Stomach (tissue), 4 donors: ENCODE results near the gene UBAC2.

Experiments used
- EP300 ChIP-seq: sonication (generic); formaldehyde crosslinking; IDR thresholded peaks from one replicate; pipeline ENCODE4 v1.6.1; 2017; ENCODE audit warnings: antibody characterized with exemption
- POLR2A ChIP-seq, 4 donors: fragments of 450-650 bp; IDR thresholded peaks; one replicate each; pipeline ENCODE4 v1.6.1; 2016; ENCODE audit warnings: antibody characterized with exemption in 4 of 4, control low read depth in 2 of 4, mild to moderate bottlenecking in 1 of 4, moderate library complexity in 1 of 4
- POLR2AphosphoS5 ChIP-seq, 3 donors: sonication (generic); formaldehyde crosslinking; IDR thresholded peaks; one replicate each; pipeline ENCODE4 v1.6.1; 2016; ENCODE audit warnings: antibody characterized with exemption in 3 of 3
- TF ChIP-seq, protein P1 (sequence below), 7 experiments: fragments of 450-650 bp in 4 of 7; fragments of 200-600 bp in 3 of 7; sonication (generic) in 3 of 7; IDR thresholded peaks; one replicate each; pipeline ENCODE4 v1.5.1; 2016 to 2019; ENCODE audit warnings: antibody characterized with exemption in 7 of 7, control low read depth in 2 of 7, mild to moderate bottlenecking in 1 of 7

DNA sequence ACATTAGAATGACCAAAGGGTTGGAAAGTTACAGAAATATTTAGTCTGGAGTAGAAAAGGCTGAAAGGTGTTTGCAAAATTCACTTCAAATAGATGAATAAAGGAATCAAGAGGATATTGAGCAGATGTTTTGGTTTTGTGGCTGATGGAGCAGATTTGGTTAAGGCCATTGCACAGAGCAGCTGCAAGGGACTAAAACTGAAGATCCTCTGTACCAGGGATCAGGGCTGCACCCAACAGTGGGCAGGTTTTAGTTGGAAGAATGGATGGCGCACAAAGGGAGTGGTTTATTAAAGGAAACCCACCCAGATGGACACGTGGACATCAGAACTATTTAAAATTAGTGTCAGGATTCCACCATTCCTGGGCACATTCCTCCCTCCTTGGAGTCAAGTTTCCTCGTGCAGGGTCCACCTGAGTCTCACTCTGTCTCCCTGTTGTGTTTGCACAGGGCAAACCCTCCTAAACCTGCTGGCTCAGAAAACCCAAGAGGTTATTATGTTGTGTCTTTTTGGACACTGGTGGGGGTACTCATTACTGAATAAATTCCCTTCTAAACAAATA, 9.2 kb upstream of the UBAC2 start:
- TF ChIP-seq, protein P1, sequence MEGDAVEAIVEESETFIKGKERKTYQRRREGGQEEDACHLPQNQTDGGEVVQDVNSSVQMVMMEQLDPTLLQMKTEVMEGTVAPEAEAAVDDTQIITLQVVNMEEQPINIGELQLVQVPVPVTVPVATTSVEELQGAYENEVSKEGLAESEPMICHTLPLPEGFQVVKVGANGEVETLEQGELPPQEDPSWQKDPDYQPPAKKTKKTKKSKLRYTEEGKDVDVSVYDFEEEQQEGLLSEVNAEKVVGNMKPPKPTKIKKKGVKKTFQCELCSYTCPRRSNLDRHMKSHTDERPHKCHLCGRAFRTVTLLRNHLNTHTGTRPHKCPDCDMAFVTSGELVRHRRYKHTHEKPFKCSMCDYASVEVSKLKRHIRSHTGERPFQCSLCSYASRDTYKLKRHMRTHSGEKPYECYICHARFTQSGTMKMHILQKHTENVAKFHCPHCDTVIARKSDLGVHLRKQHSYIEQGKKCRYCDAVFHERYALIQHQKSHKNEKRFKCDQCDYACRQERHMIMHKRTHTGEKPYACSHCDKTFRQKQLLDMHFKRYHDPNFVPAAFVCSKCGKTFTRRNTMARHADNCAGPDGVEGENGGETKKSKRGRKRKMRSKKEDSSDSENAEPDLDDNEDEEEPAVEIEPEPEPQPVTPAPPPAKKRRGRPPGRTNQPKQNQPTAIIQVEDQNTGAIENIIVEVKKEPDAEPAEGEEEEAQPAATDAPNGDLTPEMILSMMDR (IDR thresholded peaks at IDR 0.05), result no peak
- TF ChIP-seq POLR2AphosphoS5 (IDR thresholded peaks at IDR 0.05) (no peak), EP300 (no peak), POLR2A (IDR thresholded peaks at IDR 0.05) (no peak)
